ENCODE data around the gene ELK1. TPM values are rescaled to one million over a fixed set of nuclear protein-coding genes. Genes with fewer than 3 reads are reported as not detected.
"Not testable (repeated sequence)": the region's sequence is repeated elsewhere in the genome, so short reads cannot be mapped to it uniquely, and the experiment has no call there.

The ELK1 gene
- total RNA-seq: 10 to 100 TPM; 65.4 to 67.5 TPM

GRCh38 chrX:47650164-47651042, at the start of gene ELK1:
ELK1 (minus strand) TSS chrX:47650563; CDS start chrX:47641441, 9,122 bp downstream.
- Mint-ChIP-seq H3K4me3 (peak within 1 kb of the TSS; percentile 92), H3K36me3 (peaks cover 30% of the 10 kb centered on the region), H3K9me3 (no peaks in the 10 kb centered on the region), H3K27me3 (no peaks in the 10 kb centered on the region), H3K27ac (peak within 1 kb of the TSS; percentile 92), H3K4me1 (peaks cover 34% of the 10 kb centered on the region)
- DNase-seq: peak; percentile 89

- H3K27ac Mint-ChIP-seq: no peak overlapping the region
- H3K4me3 Mint-ChIP-seq: no peak overlapping the region
- no peaks in the 10 kb centered on the region for H3K9me3 Mint-ChIP-seq
- no peak for DNase-seq
- no peaks in the 10 kb centered on the region for H3K36me3 Mint-ChIP-seq
- no peaks in the 10 kb centered on the region for H3K27me3 Mint-ChIP-seq
- no peaks in the 10 kb centered on the region for H3K4me1 Mint-ChIP-seq
Observed at GRCh38 chrX:47697181-47697580, 46.8 kb upstream of the ELK1 start.

GRCh38 chrX:47690175-47690574, 39.8 kb upstream of the ELK1 start:
- DNase-seq: no peak
- no peaks in the 10 kb centered on the region for H3K9me3 Mint-ChIP-seq

GRCh38 chrX:47687263-47687662, 36.9 kb upstream of the ELK1 start:
- Mint-ChIP-seq H3K27me3 (peaks cover 7% of the 10 kb centered on the region), H3K9me3 (no peaks in the 10 kb centered on the region), H3K27ac (no peak overlapping the region)

More at GRCh38 chrX:47690175-47690574, 39.8 kb upstream of the ELK1 start:
- no peak overlapping the region for H3K4me3 Mint-ChIP-seq
- no peak overlapping the region for H3K27ac Mint-ChIP-seq
- H3K27me3 Mint-ChIP-seq: peaks cover 7% of the 10 kb centered on the region
- no peaks in the 10 kb centered on the region for H3K36me3 Mint-ChIP-seq
- H3K4me1 Mint-ChIP-seq: no peaks in the 10 kb centered on the region

GRCh38 chrX:47683829-47684205, 33.5 kb upstream of the ELK1 start:
- Mint-ChIP-seq H3K4me1 (no peaks in the 10 kb centered on the region), H3K9me3 (no peaks in the 10 kb centered on the region), H3K27me3 (no peaks in the 10 kb centered on the region), H3K4me3 (no peak overlapping the region), H3K36me3 (no peaks in the 10 kb centered on the region), H3K27ac (no peak overlapping the region)
- no peak for DNase-seq

More at GRCh38 chrX:47687263-47687662, 36.9 kb upstream of the ELK1 start:
- Mint-ChIP-seq H3K36me3 (no peaks in the 10 kb centered on the region), H3K4me1 (no peaks in the 10 kb centered on the region), H3K4me3 (no peak overlapping the region)
- no peak for DNase-seq

GRCh38 chrX:47683184-47683828, 32.9 kb upstream of the ELK1 start:
- DNase-seq: no peak
- no peak overlapping the region for H3K27ac Mint-ChIP-seq
- H3K27me3 Mint-ChIP-seq: no peaks in the 10 kb centered on the region
- H3K4me3 Mint-ChIP-seq: no peak overlapping the region
- no peaks in the 10 kb centered on the region for H3K36me3 Mint-ChIP-seq
- H3K4me1 Mint-ChIP-seq: no peaks in the 10 kb centered on the region
- H3K9me3 Mint-ChIP-seq: no peaks in the 10 kb centered on the region

- not testable (repeated sequence) for H3K27me3 Mint-ChIP-seq, H3K9me3 Mint-ChIP-seq, H3K4me3 Mint-ChIP-seq, H3K4me1 Mint-ChIP-seq, H3K27ac Mint-ChIP-seq, DNase-seq, H3K36me3 Mint-ChIP-seq
Observed at GRCh38 chrX:47675959-47676859, 25.8 kb upstream of the ELK1 start.

GRCh38 chrX:47674776-47675175, 24.4 kb upstream of the ELK1 start:
- H3K36me3 Mint-ChIP-seq: no peaks in the 10 kb centered on the region

GRCh38 chrX:47665797-47666196, 15.4 kb upstream of the ELK1 start:
- H3K27me3 Mint-ChIP-seq, DNase-seq, H3K27ac Mint-ChIP-seq, H3K36me3 Mint-ChIP-seq, H3K4me3 Mint-ChIP-seq, H3K4me1 Mint-ChIP-seq, H3K9me3 Mint-ChIP-seq: not testable (repeated sequence)

More at GRCh38 chrX:47674776-47675175, 24.4 kb upstream of the ELK1 start:
- Mint-ChIP-seq H3K27ac (no peak overlapping the region), H3K4me1 (no peaks in the 10 kb centered on the region), H3K9me3 (no peaks in the 10 kb centered on the region), H3K27me3 (no peaks in the 10 kb centered on the region), H3K4me3 (no peak overlapping the region)
- DNase-seq: no peak

- Mint-ChIP-seq H3K4me1 (peaks cover 10% of the 10 kb centered on the region), H3K36me3 (peaks cover 8% of the 10 kb centered on the region), H3K4me3 (no peak overlapping the region), H3K27ac (no peak overlapping the region), H3K9me3 (no peaks in the 10 kb centered on the region), H3K27me3 (no peaks in the 10 kb centered on the region)
- no peak for DNase-seq
Observed at GRCh38 chrX:47664737-47665136, 14.4 kb upstream of the ELK1 start.

GRCh38 chrX:47662144-47662657, 11.8 kb upstream of the ELK1 start:
- Mint-ChIP-seq H3K4me1 (peaks cover 19% of the 10 kb centered on the region), H3K27ac (peak overlapping the region; percentile 94), H3K36me3 (peaks cover 19% of the 10 kb centered on the region), H3K9me3 (peaks cover 2% of the 10 kb centered on the region), H3K27me3 (no peaks in the 10 kb centered on the region), H3K4me3 (no peak overlapping the region)
- peak; percentile 39 for DNase-seq

- H3K36me3 Mint-ChIP-seq: peaks cover 21% of the 10 kb centered on the region
- no peak overlapping the region for H3K4me3 Mint-ChIP-seq
- H3K4me1 Mint-ChIP-seq: peaks cover 26% of the 10 kb centered on the region
- H3K27ac Mint-ChIP-seq: no peak overlapping the region
- peaks cover 2% of the 10 kb centered on the region for H3K9me3 Mint-ChIP-seq
- H3K27me3 Mint-ChIP-seq: no peaks in the 10 kb centered on the region
- no peak for DNase-seq
Observed at GRCh38 chrX:47661539-47661938, 11.2 kb upstream of the ELK1 start.

- H3K27ac Mint-ChIP-seq: peak overlapping the region; percentile 97
- no peak for DNase-seq
- H3K9me3 Mint-ChIP-seq: peaks cover 2% of the 10 kb centered on the region
- H3K4me1 Mint-ChIP-seq: peaks cover 36% of the 10 kb centered on the region
- no peaks in the 10 kb centered on the region for H3K27me3 Mint-ChIP-seq
- peak overlapping the region; percentile 87 for H3K4me3 Mint-ChIP-seq
- H3K36me3 Mint-ChIP-seq: peaks cover 32% of the 10 kb centered on the region
Observed at GRCh38 chrX:47659421-47659726, 9.0 kb upstream of the ELK1 start.

- Mint-ChIP-seq H3K4me1 (peaks cover 36% of the 10 kb centered on the region), H3K27ac (peak within 1 kb of the TSS; percentile 97), H3K4me3 (peak within 1 kb of the TSS; percentile 87), H3K36me3 (peaks cover 32% of the 10 kb centered on the region), H3K9me3 (peaks cover 2% of the 10 kb centered on the region), H3K27me3 (no peaks in the 10 kb centered on the region)
- DNase-seq: peak; percentile 90
Observed at GRCh38 chrX:47658684-47659420, 8.5 kb upstream of the ELK1 start, which contains the start of gene UXT. UXT (minus strand) TSS chrX:47659180; CDS start chrX:47658927, 253 bp downstream.

All from activated naive CD8-positive, alpha-beta T cell treated with anti-CD3 and anti-CD28 coated beads for 36 hours (primary cell).